GM18507 (cell line): ENCODE data around the gene AOAH.

ENCODE experiments used
- DNase-seq: peaks from one replicate; pipeline ENCODE4 v3.0.0; 2011; ENCODE audit warnings: low read depth; ENCODE audit not compliant: insufficient read length; ENCODE audit errors: extremely low spot score
- FAIRE-seq: peaks from 2 replicates; lab custom pipeline; 2011; peaks lifted over from hg19 to GRCh38; lab: Jason Lieb, UNC

Gene AOAH

DNA sequence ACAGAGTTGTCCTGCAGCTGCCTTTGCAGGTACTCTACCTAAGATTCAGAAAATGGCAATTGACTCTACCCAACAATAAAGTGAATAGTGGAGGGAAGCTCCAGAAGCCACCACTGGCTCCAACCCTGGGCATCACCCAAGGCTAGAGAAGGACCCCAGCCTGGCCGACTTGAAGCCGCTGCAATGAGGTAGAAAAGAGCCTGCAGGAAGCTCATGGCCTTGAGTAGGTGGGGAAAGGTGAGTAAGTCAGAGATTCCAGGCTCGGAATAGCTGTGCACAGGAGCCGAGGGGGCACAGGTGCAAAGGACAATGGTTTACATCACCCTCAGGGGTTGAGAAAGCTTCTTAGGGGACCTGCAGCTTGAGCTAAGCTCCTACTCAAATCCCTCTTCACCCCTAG is 83.6 kb downstream of the AOAH start:
- DNase-seq (no peak), FAIRE-seq (no peak)

DNA sequence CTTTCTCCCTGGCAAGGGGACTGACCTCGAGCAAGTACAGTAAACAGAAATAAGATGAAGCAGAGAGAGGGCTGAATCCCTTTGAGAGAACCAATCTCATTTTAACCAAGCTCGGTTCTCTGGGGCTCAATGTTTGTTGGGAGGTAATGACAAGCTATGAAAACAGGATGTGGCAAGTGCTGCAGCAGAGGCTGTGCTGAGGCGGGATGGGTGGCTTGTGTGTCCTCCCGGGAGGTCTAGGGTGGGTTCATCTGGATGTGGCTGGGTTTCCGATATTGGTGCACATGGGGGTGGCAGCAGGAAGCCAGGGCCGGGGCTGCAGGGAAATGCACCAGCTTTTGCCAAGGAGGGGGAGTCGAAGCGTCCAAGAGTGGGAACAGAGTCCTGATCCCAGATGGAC is 84.5 kb downstream of the AOAH start:
- no peak for FAIRE-seq
- DNase-seq, result no peak

DNA sequence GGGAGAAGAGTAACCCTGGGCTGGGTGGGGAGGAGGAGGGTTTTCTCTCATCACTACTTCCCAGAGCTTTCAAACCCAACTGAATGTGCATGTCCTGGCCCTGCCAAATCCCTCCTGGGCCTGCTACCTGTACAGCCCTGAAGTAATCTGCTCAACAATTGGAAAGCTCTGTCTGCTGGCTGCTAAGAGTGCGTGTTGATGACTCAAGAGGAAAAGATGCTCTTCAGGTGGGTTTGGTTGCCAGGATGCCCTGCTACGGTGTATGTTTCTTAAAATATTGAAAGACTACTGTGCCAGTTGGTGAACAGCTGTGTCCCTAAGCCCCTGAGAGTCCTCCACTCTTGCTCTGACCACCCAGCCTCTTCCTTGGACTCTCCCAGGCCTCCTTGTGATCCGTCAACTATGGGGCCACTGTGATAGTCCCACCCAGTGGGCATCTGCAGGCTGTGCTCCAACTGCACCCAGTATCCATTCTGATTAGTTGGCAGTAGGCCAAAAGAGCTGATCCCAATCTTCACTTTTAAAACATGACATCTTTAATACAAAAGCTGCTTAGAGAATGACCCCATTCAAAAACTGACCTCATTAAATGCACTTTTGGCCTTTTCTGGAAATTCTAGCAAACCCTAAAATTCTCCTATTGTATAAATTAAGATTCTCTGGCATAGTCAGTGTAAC is 85.6 kb downstream of the AOAH start:
- DNase-seq (no peak), FAIRE-seq (no peak)

DNA sequence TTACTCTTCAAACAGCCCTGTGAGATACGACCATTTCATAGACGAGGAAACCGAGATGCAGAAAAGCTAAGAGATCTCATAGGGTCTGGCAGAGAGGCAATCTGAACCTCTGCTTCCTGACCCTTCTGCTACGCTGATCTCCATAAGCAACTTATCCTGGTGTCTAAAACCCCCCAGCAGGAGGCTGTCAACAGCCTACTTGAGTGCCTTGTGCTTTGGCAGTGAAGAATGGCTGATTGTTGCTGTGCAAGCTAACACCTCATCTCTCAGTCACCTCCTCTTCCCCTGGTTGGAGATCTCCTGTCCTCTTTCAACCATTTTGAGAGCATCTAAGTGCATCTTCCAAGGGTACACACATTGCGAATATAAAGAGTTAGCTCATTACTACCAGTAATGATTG is 86.2 kb downstream of the AOAH start:
- no peak for DNase-seq
- no peak for FAIRE-seq

DNA sequence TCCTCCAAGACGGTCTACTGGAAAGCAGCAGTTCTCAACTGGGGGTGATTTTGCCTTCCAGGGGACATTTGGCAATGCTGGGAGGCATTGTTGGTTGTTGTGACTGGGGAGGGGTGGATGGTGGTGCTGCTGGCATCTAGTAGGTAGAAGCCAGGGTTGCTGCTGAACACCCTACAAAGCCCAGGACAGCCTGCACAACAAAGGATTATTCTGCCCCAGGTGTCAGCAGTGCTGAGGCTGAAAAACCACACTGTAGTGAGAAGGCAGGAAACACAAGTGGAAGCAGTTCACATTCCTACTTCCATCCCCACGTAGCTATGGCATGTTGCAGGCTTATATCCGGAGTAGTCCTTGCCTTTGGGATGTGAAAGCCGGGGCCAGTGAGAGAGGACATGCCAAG is 86.9 kb downstream of the AOAH start:
- DNase-seq (no peak), FAIRE-seq (no peak)

DNA sequence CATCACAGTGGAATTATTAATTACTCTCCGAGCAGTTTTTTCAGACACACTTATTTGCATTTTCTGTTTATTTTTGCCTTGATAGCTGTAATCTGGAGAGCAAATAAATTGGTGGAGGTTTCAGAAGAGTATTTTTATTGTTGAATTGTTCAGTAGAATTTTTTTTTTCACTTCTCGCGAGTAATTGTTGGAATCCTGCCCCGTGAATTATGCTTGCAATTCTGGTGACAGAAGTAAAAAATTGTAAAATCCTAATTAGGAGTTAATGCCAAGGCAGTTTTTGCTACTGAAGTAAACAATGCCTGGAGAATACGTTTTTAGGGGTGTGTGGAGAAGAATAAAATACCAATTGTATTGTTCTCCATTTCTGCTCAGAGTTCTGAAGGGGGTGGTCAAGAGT is 88.2 kb downstream of the AOAH start:
- no peak for FAIRE-seq
- DNase-seq, result no peak

DNA sequence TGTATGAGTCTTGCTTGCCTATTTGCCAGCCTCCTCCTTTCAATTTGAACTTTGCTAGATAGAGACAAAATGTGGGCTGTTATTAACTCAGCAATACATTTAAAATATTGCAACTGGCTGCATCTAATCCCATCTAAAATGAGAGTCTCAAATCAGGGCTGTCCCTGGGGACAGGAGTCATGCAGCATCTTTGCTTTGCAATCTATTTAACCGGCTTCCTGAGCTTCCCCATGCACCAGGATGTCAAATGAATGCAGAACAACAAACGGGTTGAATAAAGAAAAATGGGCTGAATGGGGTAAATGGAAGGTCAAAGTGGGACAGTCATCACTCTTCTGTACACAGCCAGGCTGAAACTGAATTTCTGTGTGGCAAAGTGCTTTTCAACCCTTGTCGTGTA is 89.2 kb downstream of the AOAH start:
- DNase-seq (no peak), FAIRE-seq (no peak)

DNA sequence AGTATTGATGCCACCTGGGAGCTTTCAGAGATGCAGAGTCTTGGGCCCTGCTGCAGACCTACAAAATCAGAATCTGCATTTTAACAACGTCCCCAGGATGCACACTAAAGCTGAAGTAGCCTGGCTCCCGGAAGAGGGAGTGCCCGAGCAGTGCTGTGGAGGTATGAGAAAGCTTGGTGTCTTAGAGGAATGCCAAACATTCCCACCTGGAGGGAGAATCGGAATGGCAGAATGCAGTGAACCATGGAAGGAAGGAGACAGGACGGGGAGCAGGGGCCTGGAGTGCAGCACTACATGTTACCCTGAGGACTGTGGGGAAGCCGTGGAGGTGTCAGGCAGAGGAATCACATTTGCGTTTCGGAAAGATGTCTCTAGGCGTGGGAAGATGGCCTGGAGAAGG is 90.9 kb downstream of the AOAH start:
- DNase-seq (no peak), FAIRE-seq (no peak)

DNA sequence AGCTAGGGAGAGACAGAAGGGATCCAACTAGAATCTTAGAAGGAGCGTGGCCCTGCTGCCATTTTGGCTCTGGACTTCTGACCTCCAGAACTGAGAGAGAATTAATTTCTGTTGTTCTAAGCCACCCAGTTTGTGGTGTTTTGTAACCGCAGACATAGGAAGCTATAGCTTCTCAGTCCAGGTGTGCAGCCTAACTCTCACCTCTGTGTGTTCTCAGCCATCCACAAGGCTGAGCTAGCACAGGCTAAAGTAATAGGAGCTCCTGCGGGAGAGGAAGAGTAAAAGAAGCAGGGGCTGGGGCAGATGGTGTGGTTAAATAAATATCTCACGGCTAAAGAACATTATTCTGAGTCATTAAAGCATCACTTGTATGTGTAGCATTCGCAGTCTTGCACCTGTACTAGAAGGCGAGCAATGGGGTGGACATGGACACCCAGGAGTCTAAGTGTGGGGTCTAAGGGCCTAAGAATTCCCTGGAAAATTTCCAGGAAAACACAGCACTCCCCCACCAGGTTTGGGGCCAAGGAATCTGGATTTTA is 94.1 kb downstream of the AOAH start:
- no peak for DNase-seq
- FAIRE-seq, result no peak

DNA sequence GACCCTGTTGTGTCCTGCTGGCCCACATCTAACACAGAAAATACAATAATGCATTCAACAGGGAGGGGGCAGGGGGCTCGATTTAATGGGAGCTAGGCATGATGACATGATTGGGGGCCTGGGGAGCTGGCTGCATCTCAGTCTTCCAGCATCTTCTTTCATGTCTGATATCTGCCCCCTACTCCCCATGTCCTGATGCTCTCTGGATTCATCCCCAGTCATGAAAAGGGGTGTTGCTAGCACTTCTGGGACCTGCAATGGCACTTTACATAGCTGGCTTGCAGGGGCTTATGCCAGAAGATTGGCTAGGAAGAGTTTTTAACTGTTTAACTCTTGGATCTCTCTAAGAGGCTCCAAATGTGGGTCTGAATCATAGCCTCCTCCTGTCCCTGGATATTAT is 94.9 kb downstream of the AOAH start:
- FAIRE-seq, result no peak

DNA sequence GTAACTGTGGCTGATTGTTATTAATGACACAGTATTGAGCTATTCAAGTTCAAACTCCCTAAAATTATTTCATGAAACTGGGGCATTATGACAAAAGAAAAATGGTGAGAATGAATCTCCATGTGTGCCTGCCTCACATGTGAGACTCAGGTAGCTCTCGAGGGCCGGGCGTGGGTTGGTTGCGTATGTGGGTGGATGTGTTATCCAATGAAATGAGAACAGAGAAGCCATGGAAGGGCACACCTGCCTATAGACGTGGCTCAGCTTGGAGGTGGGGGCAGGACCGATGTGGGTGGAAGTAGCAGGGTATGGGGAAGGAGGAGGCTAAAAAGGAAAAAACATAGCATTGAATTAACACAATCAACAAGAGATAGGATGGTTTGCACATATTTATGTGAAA is 96.5 kb downstream of the AOAH start:
- FAIRE-seq (no peak), DNase-seq (no peak)

More for the DNA sequence above, 94.9 kb downstream of the AOAH start:
- no peak for DNase-seq

DNA sequence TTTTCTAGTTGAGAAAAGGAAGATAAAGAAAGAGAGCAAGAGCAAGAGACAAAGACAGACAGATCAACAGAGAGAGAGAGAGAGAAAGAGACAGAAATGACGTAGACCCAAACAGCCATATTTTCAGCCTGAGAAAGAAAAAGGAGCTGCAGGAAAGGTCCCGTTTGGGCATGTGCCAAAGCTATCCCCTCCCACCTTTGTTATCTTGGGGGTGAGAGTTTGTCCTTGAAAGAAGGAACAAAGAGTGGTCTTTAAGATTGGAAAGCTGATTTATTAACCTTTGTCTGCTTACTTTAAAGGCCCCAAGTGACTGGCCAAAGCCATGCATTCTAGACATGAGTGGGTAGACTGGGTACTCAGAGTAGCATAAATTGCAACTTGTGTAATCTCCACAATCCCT is 98.2 kb downstream of the AOAH start:
- no peak for FAIRE-seq
- DNase-seq, result no peak

DNA sequence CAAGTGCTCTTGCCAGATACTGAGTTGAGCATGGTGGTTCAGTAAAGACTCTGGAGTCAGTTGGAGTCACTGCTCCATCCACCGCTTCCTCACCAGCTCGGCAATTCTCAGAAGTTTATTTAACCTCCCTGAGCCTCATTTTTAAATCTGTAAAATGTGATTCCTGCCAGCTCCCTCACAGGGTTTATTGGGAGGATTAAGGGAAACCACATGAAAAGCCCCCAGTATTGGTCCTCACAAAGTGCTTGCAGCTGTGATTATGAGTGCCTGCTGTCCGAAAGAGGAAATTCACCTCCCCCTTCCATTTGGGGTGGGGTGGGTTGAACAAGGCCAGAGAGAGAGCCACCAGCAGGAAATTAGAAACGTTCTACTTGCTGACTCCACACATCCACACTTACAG is 99.0 kb downstream of the AOAH start:
- FAIRE-seq, result no peak
- no peak for DNase-seq

DNA sequence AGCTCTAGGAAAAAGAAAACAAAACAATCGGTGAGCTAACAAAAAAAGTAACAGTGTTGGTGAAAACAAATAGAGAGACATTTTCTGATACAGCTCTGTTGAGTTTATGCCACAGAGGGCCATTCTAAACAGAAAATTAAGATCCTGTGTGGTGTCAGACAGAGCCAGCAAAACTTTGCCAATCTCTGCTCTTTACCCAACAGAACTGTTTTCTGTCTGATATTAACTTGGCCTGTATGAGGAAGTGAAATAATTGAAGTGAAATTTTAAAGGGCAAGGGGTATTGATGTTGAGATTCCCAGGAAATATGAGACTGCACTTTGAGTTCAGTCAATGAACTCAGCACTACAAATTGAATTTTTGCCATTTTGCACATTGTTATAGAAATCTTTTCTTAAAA is 101.0 kb downstream of the AOAH start:
- FAIRE-seq (no peak), DNase-seq (no peak)

DNA sequence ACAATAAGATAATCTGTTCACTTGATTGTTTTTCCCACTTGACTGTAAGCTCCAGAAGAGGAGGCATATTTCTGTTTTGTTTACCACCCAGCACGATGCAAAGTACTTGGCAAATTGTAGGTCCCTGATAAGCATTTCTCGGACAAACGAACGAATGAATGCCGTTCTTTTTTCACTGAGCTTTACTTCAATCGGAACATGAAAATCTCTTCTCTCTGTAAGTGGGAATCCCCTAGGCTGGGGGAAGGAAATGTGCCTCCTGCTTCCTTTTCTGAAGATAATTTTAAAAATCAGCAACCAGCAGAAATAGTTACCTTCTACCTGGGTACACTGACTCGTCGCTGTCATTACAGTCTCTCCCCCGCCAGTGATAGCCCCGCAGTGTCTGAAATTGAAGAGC is 102.9 kb downstream of the AOAH start:
- DNase-seq (no peak), FAIRE-seq (no peak)

DNA sequence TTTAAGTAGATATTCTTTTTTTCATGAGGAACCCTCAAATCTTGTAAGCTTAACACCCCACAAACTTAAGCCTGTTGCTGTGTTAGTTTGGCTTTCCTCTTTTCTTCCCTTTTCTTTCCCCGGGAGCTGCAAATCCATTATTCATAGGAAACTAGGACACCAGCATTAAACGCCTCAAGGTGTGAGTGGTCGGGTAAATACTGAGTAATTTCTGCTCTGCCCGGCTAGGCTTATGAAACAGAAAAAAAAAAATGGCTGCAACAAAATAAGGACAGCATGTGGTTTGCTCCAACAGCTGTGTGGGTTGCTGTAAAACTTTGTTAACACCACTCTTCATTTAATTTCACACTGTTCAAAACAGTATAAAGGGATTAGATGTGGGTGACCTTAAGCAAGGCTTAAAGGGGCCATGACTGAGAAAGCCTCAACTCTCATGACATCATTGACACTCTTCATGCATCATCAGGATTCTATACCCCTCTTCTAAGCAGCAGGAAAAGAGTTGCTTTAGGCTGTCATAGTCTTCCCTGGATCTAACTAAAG is 104.1 kb downstream of the AOAH start:
- DNase-seq (no peak), FAIRE-seq (no peak)

DNA sequence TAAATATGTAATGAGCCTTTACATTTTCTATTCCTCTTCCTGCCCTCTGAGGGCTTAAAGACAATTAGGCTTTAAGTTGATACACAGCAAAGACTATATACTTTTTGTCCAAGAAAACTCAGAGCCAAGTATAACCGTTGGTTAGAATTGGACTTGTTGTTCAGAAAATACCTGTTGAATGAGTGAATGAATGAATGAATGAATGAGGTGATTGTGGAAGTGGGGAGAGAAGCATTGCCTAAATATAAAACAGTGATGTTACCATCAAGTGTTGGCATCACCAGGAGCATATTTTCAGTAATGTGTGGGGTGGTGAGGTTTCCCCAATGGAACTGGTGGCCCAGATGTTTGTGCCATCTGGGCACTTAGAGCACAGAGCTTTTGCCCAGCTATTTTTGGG is 106.9 kb downstream of the AOAH start:
- no peak for DNase-seq
- FAIRE-seq, result no peak

DNA sequence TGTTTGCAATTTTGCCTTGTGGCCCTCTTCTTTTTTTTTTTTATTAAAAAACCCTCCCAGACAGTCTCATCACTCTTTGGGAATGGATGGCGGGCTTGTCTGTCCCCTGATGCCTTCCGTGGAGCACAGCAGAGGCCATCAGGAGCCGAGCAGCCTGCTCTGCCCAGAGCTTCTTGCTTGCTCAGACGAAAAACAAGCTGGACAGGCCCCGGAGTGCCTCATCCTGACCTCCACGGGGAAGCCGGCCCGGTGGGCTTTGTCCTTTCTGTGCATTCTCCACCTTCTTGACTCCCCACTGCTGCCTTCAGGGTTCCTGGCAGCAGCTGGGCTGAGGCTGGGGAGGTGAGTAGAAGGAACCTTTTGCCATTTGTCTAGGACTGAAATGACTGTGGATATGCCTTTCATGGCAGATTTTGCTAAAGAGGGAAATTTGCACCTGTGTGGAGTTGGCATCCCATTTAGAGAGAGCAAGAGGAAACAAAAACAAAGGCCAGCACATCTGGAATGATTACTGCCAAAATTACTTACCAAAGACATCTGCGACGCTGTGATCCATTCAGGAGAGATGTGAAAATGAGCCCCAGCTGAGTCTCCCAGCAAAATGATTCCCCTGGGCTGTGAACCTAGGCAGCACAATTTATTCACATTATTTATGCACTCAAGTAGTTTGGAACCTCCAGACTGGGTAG is 108.3 kb downstream of the AOAH start:
- FAIRE-seq, result no peak

DNA sequence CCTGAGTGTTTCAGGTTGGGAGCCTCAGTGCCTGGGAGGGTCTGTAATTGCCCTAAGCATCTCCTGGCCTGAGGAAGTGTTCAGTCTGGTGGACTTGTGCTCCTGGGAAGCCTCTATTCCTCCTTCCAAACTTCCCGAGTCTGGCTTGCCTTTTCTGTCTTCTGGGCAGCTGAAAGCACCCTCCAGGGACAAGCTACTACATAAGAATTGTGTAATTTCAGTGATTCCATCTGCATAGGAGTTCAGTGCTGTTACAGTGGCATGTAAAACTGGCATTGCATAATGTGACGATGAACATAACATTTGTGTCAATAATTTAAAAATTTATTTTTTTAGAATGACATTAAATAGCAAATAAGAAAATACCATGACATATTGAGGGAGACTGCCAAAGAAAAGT is 109.3 kb downstream of the AOAH start:
- FAIRE-seq, result no peak
- no peak for DNase-seq

More for the DNA sequence above, 108.3 kb downstream of the AOAH start:
- DNase-seq, result no peak

DNA sequence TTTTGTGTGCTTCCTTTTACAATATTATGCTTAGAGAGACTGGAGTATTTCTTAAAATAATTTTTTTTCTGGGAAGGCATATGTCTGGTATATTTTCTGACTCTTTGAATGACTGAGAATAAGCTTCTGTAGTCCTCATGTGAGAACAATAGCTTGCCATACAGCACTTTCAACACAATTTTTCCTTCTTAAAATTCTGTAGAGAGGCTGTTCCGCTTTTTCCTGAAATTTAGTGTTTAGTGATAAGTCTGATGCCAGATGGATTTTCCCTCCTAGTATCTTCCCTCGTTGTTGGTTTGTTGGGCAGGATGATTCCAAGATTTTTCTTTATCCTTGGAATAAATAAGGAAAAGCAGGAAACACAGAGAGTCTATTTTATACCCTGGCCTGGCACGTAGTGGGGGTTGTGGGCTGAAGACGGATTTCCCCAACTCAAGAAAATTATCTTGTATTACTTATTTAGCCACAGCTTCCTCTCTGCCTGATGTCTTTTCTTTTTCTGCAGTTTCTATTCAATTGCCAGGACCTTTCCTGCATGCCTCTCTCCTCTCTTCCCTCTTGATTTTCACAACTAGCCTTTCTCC is 111.2 kb downstream of the AOAH start:
- DNase-seq (no peak), FAIRE-seq (no peak)

DNA sequence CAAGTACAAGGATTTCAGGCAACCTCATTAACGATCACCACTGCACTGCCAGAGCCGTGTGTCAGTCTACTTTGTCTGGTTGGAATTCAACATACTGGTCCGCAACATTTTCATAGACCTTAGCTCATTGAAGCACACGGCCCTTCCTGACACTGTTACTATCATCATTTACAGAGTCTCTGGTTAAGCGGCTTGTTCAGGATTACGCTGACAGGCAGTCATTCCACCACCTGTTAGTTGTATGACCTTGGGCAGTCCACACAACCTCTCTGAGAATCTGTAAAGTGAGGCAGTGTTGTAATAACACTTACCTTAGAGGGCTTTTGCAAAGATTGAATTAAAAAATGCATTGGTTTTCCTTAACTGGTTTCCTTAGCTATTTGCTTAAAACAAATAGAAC is 112.6 kb downstream of the AOAH start:
- no peak for DNase-seq

More for the DNA sequence above, 112.6 kb downstream of the AOAH start:
- FAIRE-seq, result no peak
